ENCODE measurements around the gene UBXN11.

The UBXN11 gene

GRCh38 chr1:26237230-26237966 is 69.0 kb downstream of the UBXN11 start:
- TF ChIP-seq TEAD4 (IDR thresholded peaks at IDR 0.05) (no peak), MAX (IDR thresholded peaks at IDR 0.05) (no peak), FOXM1 (IDR thresholded peaks at IDR 0.05; ENCODE audit: borderline replicate concordance, low read depth) (no peak), EP300 (IDR thresholded peaks at IDR 0.05; ENCODE audit: borderline replicate concordance) (no peak), YY1 (IDR thresholded peaks at IDR 0.05; ENCODE audit: low read depth) (no peak), EGR1 (IDR thresholded peaks at IDR 0.05) (no peak), CEBPB (IDR thresholded peaks at IDR 0.05) (no peak), RAD21 (IDR thresholded peaks at IDR 0.05; ENCODE audit: low read depth) (no peak), ZBTB7A (IDR thresholded peaks at IDR 0.05; ENCODE audit: low read depth) (no peak), NFIC (IDR thresholded peaks at IDR 0.05) (no peak), TCF12 (IDR thresholded peaks at IDR 0.05; ENCODE audit: low read depth) (no peak), CREB1 (IDR thresholded peaks at IDR 0.05; ENCODE audit: low read depth) (no peak), TAF1 (IDR thresholded peaks at IDR 0.05; ENCODE audit: low read depth) (no peak), USF1 (IDR thresholded peaks at IDR 0.05) (no peak), REST (IDR thresholded peaks at IDR 0.05; ENCODE audit: low read depth) (no peak)

- TF ChIP-seq ZBTB7A (IDR thresholded peaks at IDR 0.05; ENCODE audit: low read depth) (no peak), MAX (IDR thresholded peaks at IDR 0.05) (no peak), REST (IDR thresholded peaks at IDR 0.05; ENCODE audit: low read depth) (no peak), TCF12 (IDR thresholded peaks at IDR 0.05; ENCODE audit: low read depth) (no peak), RAD21 (IDR thresholded peaks at IDR 0.05; ENCODE audit: low read depth) (no peak), CEBPB (IDR thresholded peaks at IDR 0.05) (no peak)
Measured at GRCh38 chr1:26234644-26235370, 71.6 kb downstream of the UBXN11 start.

GRCh38 chr1:26233903-26234643 is 72.4 kb downstream of the UBXN11 start, which contains the start of gene CEP85:
Gene CEP85 (plus strand): TSS chr1:26234200. CDS start chr1:26239784, 5,584 bp downstream.
- TF ChIP-seq MAX (IDR thresholded peaks at IDR 0.05) (peak; percentile 89), NFIC (IDR thresholded peaks at IDR 0.05) (0 out of 2 replicates have a peak, but pooled peaks have one; percentile 24), TAF1 (IDR thresholded peaks at IDR 0.05; ENCODE audit: low read depth) (peak; percentile 82), CREB1 (IDR thresholded peaks at IDR 0.05; ENCODE audit: low read depth) (peak; percentile 65; the same call in 1 of the 2 replicates), TEAD4 (IDR thresholded peaks at IDR 0.05) (peak; percentile 44; the same call in 1 of the 2 replicates), FOXM1 (IDR thresholded peaks at IDR 0.05; ENCODE audit: borderline replicate concordance, low read depth) (no peak), YY1 (IDR thresholded peaks at IDR 0.05; ENCODE audit: low read depth) (no peak), EGR1 (IDR thresholded peaks at IDR 0.05) (0 out of 2 replicates have a peak, but pooled peaks have one; percentile 32), RAD21 (IDR thresholded peaks at IDR 0.05; ENCODE audit: low read depth) (peak; percentile 86), REST (IDR thresholded peaks at IDR 0.05; ENCODE audit: low read depth) (no peak), EP300 (IDR thresholded peaks at IDR 0.05; ENCODE audit: borderline replicate concordance) (no peak; the same call in 1 of the 2 replicates)

All from Ishikawa (cell line).